ENCODE results near the gene RAD9A.

Gene RAD9A

GRCh38 chr11:67428052-67429001 lies 36.5 kb downstream of the RAD9A start, which contains the start of gene RPS6KB2:
Gene RPS6KB2 (plus strand): TSS chr11:67428494. CDS start chr11:67428546, 52 bp downstream.
- peak; percentile 97 to 99 for DNase-seq

GRCh38 chr11:67429038-67429668 lies 37.4 kb downstream of the RAD9A start:
- DNase-seq: no peak

GRCh38 chr11:67429722-67430121 lies 37.9 kb downstream of the RAD9A start:
- DNase-seq: no peak

GRCh38 chr11:67431346-67432249 lies 39.8 kb downstream of the RAD9A start:
- no peak for DNase-seq

- no peak for DNase-seq
Observed at GRCh38 chr11:67432655-67433349, 41.0 kb downstream of the RAD9A start.

- DNase-seq: no peak
Observed at GRCh38 chr11:67433536-67434394, 42.0 kb downstream of the RAD9A start.

- DNase-seq: no peak
Observed at GRCh38 chr11:67434395-67434881, 42.7 kb downstream of the RAD9A start.

GRCh38 chr11:67435031-67435726 lies 43.4 kb downstream of the RAD9A start:
- no peak for DNase-seq

GRCh38 chr11:67435727-67436458 lies 44.1 kb downstream of the RAD9A start:
- DNase-seq: no peak

GRCh38 chr11:67436459-67437081 lies 44.8 kb downstream of the RAD9A start:
- DNase-seq: no peak

- DNase-seq: no peak
Observed at GRCh38 chr11:67437082-67437808, 45.5 kb downstream of the RAD9A start, which contains the start of gene PTPRCAP. Gene PTPRCAP (minus strand): TSS chr11:67437682. CDS start chr11:67437619, 63 bp downstream.

GRCh38 chr11:67437809-67438157 lies 46.0 kb downstream of the RAD9A start:
- no peak for DNase-seq

- no peak for DNase-seq
Observed at GRCh38 chr11:67438158-67438902, 46.5 kb downstream of the RAD9A start.

- peak; percentile 55 to 69 for DNase-seq
Observed at GRCh38 chr11:67439321-67440228, 47.8 kb downstream of the RAD9A start.

- no peak for DNase-seq
Observed at GRCh38 chr11:67440229-67441097, 48.7 kb downstream of the RAD9A start.
